ENCODE results near the gene SPRED2.

Gene SPRED2

GRCh38 chr2:65386989-65387388 is 45.4 kb downstream of the SPRED2 start:
- no peak for DNase-seq (ENCODE audit: low read depth in 2 of 2)

DNA sequence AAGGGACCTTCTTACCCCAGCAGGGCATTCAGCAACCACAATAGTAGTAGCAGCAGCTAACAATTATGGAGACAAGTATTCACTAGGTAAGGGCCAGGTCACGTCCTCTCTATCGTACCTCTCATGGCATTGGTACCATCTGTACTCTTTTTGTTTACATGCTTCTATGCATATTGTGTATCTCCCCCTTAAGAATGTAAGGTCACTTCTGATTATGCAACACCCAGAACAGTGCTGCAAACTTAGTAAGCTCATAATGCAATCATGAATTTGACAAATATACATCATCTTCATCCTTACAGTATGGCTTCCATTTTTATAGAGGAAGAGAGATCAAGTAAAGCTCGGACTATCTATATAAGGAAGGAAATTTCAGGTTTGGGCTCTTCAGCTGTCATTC is 46.1 kb downstream of the SPRED2 start:
- DNase-seq (ENCODE audit: low read depth in 2 of 2) = no peak

DNA sequence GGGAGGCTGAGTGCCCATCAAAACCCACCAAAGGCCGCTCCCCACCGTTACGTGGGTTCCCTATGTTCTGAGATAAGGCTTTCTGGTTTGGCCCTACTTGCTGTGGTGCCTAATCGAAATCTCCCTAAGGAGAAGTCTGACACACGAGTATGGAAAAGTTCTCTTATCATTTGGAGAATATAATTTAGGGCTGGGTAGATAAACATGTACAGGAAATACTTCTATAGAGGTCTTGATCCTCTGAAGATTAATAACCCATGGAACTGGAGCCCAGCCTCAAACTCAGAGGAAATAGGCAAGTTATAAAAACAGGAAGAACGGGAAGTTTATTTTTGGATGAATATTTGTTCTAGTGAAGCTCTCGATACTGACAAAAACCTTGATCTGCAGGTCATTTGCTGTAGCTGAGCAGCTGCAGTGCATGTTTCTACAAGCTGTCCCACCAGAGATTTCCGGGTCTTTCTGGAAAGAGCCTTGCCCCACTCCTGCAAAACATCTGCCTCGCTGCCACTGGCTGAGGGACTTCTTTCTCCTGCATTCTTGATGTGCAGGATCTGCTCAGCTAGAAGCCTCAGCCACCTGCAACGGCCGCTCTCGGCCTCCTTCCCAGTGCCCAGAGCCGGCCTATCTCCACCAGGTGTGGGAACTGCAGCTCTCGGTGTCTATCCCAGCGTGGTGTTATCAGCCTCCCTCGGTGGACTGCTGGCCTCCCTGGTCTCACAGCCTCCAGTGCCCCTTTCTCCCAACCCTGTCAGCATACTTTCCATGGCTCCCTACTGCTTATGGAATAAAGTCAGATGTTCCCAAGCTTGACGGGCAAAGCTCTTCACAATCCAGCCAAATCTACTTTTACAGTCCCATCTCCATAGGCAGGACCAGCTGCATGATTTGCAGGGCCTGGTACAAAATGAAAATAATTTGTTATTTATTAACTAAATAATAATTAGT is 48.6 kb downstream of the SPRED2 start:
- DNase-seq (ENCODE audit: low read depth in 2 of 2) = no peak

GRCh38 chr2:65382776-65383357 is 49.5 kb downstream of the SPRED2 start:
- DNase-seq (ENCODE audit: low read depth in 2 of 2) = peak in 1 of 2 experiments; percentile 50

DNA sequence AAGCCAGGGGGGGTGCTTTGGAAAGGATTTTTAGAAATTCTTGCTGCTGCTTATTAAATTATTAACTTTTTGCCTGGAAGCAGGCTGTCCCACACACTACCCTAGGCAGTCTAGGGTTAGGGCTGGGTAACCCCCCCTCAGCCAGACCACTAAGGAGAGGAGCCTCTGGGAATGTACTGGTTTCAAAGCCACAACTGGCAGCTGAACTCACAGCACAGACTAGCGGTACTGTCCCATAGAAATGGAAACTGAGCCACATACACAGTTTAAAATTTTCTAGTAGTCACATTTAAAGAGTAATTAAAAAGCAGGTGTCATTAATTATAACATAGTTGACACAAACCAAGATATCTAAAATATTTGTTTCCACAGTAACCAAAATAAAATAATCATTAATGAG is 50.1 kb downstream of the SPRED2 start:
- no peak for DNase-seq (ENCODE audit: low read depth in 2 of 2)

DNA sequence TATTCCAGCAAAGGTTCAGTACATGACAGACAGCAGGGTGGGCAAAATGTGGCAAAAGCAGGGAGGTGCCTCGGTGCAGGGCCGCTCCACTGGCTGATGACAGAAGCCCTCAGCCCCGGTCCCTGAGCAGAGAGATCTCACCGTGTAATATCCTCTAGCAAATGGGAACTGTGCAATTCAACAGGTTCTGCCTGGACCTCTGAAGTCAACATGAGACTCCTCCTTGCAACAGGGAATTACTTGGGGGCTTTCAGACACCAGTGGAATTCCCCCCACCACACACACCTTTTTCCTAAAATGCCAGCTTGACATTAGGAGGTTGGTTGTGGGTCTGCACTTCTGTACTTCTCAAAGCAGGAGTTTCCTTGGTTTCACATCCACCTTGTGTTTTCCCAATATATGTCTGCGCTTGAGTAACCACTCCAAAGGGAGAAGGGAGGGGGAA is 50.8 kb downstream of the SPRED2 start:
- DNase-seq (ENCODE audit: low read depth in 2 of 2) = no peak

DNA sequence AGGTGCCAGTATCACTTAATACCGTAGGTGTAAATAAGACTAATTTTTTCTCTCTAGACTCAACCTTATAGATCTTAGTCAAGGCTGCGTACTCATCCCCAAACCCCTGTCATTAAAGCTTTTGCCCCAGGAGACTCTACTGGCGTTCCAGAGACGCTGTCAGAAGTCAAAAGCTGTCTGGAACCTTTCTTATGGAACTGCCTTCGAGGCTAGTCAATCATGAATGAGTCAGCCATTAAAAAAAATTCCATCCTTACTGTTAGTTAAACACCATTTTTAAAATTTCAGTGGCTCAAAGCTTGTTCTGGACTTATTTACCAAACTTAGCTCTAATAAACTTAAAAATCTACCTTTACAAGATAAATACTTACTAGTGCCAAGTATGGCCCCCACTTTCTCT is 52.1 kb downstream of the SPRED2 start:
- DNase-seq (ENCODE audit: low read depth in 2 of 2) = no peak

DNA sequence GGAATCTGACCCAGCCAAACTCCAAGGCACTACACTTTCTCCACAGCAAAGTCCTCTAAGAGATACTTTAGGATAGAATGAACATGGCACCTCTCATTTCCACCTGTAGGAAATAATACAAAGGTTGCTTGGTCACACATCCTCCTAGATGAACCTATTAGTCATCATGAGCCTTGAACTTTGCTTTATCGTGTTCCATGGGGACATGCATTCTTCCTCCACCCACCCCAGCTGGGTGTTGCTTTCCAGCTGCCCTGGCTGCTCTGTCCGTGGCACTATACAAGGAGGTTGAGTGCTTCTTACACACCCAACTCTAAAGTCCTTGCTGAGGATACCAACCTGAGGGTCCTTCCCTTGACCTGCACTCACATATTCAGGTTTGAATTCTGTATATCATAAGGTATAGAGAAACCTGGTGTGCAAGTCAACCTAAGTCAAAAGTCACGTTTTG is 52.7 kb downstream of the SPRED2 start:
- DNase-seq (ENCODE audit: low read depth in 2 of 2) = no peak

DNA sequence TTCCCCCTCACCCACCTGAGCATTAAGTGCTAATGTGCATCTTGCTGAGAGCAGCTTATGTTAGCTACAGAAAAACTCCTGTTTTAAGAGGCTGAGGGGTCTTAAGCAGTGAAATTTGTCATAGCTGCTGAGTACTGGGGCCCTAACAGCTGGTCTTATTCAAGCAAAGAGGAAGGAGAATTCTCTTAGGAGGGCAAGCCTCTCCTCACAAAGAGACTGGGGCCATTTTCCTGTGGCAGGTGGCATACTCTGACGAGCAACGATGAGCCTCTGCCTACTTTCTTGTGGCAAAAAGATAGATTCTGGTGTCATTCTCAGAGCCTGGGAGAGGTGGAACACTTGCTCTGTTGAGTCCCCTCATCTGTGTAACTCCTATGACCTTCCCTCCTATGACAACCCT is 53.2 kb downstream of the SPRED2 start:
- no peak for DNase-seq (ENCODE audit: low read depth in 2 of 2)

- DNase-seq (ENCODE audit: low read depth in 2 of 2) = no peak
Measured at GRCh38 chr2:65378290-65378689, 54.1 kb downstream of the SPRED2 start.

GRCh38 chr2:65377556-65378192 is 54.7 kb downstream of the SPRED2 start:
- DNase-seq (ENCODE audit: low read depth in 2 of 2) = no peak

DNA sequence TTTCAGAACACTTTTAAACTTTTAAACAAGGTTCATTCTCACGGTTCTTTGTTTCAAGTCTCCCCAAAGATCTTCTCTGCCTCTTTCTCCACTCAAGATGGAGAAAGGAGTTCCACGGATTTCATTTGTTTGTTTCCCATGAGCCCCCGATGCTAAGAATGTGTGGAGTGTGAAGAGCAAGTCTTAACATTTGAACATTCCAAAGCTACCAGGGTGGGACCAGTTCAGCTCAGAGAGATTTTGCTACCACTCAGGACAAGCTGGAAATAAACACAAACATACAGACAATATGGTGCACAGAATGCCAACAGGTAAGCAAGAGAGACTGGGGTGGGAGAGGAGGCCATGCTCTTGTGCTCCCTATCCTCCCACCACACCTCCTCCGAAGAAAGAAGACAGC is 56.7 kb downstream of the SPRED2 start:
- DNase-seq (ENCODE audit: low read depth in 2 of 2) = no peak

DNA sequence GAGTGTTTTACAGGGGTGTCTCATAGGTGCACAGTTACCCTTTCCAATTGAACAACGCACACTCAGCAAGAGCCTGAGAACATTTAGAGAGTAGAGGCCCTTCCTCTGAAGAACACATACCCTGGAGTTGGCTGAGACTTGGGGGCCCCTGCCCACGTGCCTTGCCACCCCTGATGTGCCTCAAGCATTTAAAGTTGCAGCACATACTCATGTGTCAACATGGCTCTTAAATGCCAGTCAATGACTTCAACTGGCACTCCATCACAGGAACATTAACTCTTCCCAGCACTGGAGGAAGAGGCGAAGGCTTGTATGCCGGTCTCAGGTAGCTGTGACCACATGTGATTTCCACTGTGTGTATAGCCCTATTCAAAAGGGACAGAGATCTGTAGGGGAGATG is 57.4 kb downstream of the SPRED2 start:
- DNase-seq (ENCODE audit: low read depth in 2 of 2) = no peak

GRCh38 chr2:65374575-65374974 is 57.8 kb downstream of the SPRED2 start:
- DNase-seq (ENCODE audit: low read depth in 2 of 2) = no peak

DNA sequence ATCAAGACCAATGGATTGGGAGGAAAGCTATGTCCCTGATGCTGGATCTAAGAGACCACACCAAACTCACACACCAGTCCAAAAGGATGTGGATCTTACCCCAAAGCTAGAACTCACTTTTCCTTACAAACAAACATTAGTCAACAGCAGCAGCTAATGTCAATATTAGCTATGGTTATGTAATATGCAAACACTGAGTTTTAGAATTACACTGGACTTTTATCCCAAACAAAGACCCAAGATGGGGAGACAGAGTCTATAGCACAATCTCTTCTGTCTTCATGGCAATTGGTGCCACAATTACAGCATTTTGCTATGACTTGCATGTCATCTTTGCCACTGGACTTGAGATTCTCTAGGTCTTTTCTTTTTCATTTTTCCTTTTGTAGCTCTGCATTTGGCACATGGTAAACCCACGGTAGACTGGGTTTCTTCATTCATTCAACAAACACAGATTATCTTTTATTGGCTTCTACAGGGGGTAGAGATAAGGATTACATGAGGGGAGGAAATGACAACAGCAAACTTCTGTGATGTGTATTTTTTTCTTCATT is 59.0 kb downstream of the SPRED2 start:
- no peak for DNase-seq (ENCODE audit: low read depth in 2 of 2)

DNA sequence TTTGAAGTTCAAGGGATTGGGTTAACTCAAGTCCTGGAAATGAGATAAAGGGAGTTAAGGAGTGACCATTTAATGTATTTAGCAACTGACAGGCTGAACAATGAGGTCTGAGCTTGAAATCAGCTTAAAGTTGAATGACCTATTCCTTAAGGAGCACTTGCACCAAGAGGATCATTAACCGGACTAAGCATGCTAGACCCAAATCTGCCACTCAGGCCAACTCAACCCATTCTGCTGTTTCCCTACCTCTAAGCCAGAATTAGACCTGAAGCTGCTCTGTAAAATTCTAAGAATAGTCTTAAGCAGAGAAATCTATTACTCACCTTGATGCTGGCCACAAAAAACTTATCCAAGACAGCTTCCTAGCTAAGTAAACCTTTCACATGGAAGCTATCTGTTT is 59.8 kb downstream of the SPRED2 start:
- DNase-seq (ENCODE audit: low read depth in 2 of 2) = no peak

DNA sequence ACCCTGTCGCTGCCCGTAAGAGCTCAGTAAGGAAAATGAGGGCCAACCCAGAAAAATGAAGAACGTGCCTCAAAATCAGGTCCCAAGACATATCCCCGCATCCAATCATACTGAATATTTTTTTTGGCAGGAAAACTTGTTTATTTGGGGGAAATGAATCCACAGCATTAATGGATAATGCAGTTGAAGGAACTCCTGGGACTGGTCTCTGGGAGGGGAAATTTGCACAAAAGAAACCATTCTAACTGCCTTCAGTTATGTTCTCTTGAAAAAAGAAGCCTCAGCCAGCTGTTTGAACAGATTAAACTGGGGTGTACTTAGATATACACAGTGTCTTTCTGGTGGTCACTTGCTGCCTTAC is 61.3 kb downstream of the SPRED2 start:
- DNase-seq (ENCODE audit: low read depth in 2 of 2) = no peak

GRCh38 chr2:65370387-65371073 is 61.9 kb downstream of the SPRED2 start:
- DNase-seq (ENCODE audit: low read depth in 2 of 2) = peak; percentile 42 to 47

GRCh38 chr2:65369980-65370379 is 62.4 kb downstream of the SPRED2 start:
- DNase-seq (ENCODE audit: low read depth in 2 of 2) = no peak

DNA sequence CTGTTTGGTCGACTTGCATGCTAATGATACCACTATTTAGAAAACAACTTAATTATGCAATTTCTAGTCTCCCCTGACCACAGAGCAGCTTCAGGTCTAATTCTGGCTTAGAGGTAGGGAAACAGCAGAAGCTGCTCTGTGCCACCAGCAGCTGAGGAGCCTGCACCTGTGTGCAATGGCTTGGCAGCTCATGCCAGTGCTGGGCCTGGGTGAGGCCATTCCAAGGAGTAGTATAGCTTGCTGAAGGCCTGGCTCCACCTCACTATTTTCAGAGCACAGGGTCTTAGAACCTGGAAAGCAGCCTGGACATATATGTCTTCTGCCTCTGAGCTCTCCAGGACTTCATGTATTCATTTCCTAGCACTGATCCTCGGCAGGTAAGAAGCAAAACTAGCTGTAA is 62.8 kb downstream of the SPRED2 start:
- no peak for DNase-seq (ENCODE audit: low read depth in 2 of 2)

DNA sequence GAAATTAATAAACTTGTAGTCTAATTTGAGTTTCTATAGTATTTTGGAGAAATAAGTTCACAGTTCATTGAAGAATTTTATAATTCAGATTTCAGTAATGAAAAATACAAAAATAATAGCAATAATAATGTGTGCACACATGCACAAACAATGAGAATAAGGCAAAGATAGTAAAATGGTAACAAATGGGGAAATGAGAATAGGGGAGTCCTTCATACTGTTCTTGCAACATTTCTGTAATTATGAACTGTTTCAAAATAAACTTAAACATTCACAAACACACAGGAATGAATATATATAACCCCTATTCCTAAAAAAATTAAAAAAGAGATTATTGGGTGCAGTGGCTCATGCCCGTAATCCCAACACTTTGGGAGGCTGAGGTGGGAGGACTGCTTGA is 63.9 kb downstream of the SPRED2 start:
- DNase-seq (ENCODE audit: low read depth in 2 of 2) = no peak

DNA sequence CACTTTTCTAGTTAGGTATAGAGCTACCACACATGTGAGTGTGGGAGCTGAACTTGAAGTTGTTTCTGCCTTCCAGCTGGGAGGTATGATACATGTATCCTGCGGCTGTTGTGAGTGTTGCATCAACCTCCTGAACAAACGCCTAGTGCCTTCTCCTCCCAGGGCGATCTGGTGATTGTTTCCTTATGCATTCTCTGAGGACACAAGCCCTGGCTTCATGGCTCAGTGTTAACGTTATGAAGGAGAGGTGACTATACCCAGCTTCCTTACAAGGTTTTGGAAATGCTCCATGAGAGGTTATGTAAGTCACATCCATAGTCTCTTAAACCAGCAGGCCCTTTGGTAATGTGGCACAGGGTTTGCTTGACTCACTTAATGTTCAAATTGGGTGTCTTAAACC is 64.9 kb downstream of the SPRED2 start:
- peak; percentile 92 for DNase-seq (ENCODE audit: low read depth in 2 of 2)
